Astrocyte of the spinal cord (primary cell): Measurements from ENCODE around the gene CC2D1A.

ENCODE experiments used
- DNase-seq: peaks from one replicate; pipeline ENCODE4 v3.0.0; 2011; ENCODE audit warnings: low read depth, low spot score
- H3K4me3 ChIP-seq: 2 replicates; pipeline ENCODE4 v1.5.1; 2011; ENCODE audit warnings: low read depth, mild to moderate bottlenecking, low read length, moderate library complexity
- CTCF ChIP-seq: IDR thresholded peaks from 2 replicates; pipeline ENCODE4 v1.5.1; 2012; ENCODE audit warnings: low read depth, mild to moderate bottlenecking, low read length, inconsistent platforms
- in situ Hi-C: cut with HindIII; loops from 2 replicates; pipeline ENCODE4 v1.10.0; 2017; ENCODE audit warnings: low sequenced_read_pairs

CC2D1A gene

GRCh38 chr19:13902993-13903555 lies 2.9 kb upstream of the CC2D1A start:
- H3K4me3 ChIP-seq: no peak overlapping the region
- no peak for DNase-seq
- TF ChIP-seq CTCF: peak; percentile 47
- in situ Hi-C loops: no loop called here

DNA sequence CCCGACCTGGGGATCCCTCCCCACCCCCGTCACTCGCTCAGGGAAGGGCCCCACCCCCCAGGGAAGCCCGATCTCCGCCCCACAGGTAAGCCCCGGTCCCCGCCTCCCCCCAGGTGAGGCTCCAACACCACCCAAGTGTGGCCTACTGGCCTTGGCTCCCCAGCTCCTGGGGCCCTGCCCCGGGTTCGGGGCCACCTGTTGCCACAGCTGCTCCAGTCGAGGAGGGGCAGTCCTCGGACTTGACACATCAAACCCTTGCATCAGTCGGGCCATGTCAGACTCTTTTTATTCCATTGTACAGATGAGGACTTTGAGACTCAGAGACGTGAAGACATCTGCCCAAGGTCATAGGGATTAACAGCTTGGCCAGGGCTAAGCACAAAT lies 512 bp downstream of the CC2D1A start:
- peak overlapping the region; percentile 76 for H3K4me3 ChIP-seq
- no peak for DNase-seq
- no peak for TF ChIP-seq CTCF
- in situ Hi-C loops: no loop called here

GRCh38 chr19:13906910-13907309 lies 909 bp downstream of the CC2D1A start:
- no peak for DNase-seq
- in situ Hi-C loops: no loop called here
- H3K4me3 ChIP-seq: peak overlapping the region; percentile 76
- TF ChIP-seq CTCF: no peak

DNA sequence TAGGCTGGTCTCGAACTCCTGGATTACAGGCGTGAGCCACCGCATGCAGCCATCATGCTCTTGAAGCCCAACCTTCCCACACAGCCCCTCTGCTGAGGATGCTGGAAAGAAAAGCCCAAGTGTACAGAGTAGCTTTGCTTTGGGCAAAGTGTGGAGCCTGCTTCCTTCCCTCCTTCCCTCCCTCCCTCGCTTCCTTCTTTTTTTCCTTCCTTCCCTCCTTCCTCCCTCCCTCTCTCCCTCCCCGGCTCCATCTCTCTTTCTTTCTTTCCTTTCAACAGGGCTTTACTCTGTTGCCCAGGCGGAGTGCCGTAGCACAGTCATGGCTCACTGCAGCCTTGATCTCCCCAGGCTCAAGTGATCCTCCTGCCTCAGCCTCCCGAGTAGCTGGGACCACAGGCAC lies 2.7 kb downstream of the CC2D1A start:
- DNase-seq: no peak
- no peak for TF ChIP-seq CTCF
- in situ Hi-C loops: no loop called here
- H3K4me3 ChIP-seq: no peak overlapping the region

GRCh38 chr19:13909430-13909829 lies 3.4 kb downstream of the CC2D1A start:
- no peak for TF ChIP-seq CTCF
- no peak overlapping the region for H3K4me3 ChIP-seq
- in situ Hi-C loops: no loop called here
- DNase-seq: no peak

GRCh38 chr19:13913352-13913751 lies 7.4 kb downstream of the CC2D1A start:
- no peak for TF ChIP-seq CTCF
- in situ Hi-C loops: no loop called here
- no peak overlapping the region for H3K4me3 ChIP-seq
- no peak for DNase-seq

- in situ Hi-C loops: no loop called here
- DNase-seq: no peak
- no peak for TF ChIP-seq CTCF
- H3K4me3 ChIP-seq: no peak overlapping the region
Measured at GRCh38 chr19:13914777-13915176, 8.8 kb downstream of the CC2D1A start.
